WTC11 (cell line): ENCODE results near the gene TRAF7. TPM values are rescaled to one million over a fixed set of nuclear protein-coding genes. Genes with fewer than 3 reads are reported as not detected.

ENCODE experiments used
- ATF1 ChIP-seq: sonication (generic); formaldehyde crosslinking; IDR thresholded peaks from 2 replicates; pipeline ENCODE4 v1.8.1; 2023; ENCODE audit warnings: mild to moderate bottlenecking, moderate library complexity, missing genetic modification reagents
- ESRRA ChIP-seq: sonication (generic); formaldehyde crosslinking; IDR thresholded peaks from 2 replicates; pipeline ENCODE4 v1.8.1; 2022; ENCODE audit warnings: mild to moderate bottlenecking, missing genetic modification reagents, borderline replicate concordance
- ETV6 ChIP-seq: sonication (generic); formaldehyde crosslinking; IDR thresholded peaks from 2 replicates; pipeline ENCODE4 v1.8.1; 2022; ENCODE audit warnings: mild to moderate bottlenecking, missing genetic modification reagents
- FOXP1 ChIP-seq: sonication (generic); formaldehyde crosslinking; IDR thresholded peaks from 2 replicates; pipeline ENCODE4 v1.8.0; 2022; ENCODE audit warnings: missing genetic modification reagents, mild to moderate bottlenecking, moderate library complexity, borderline replicate concordance
- FOXP4 ChIP-seq: sonication (generic); formaldehyde crosslinking; IDR thresholded peaks from 2 replicates; pipeline ENCODE4 v1.8.0; 2022; ENCODE audit warnings: mild to moderate bottlenecking, missing genetic modification reagents
- GRHL2 ChIP-seq: fragments of 250-450 bp; sonication (Bioruptor Pico); IDR thresholded peaks from 2 replicates; pipeline ENCODE4 v1.8.0; 2022; ENCODE audit warnings: mild to moderate bottlenecking, moderate library complexity; ENCODE audit not compliant: insufficient replicate concordance, severe bottlenecking
- IRF1 ChIP-seq: sonication (generic); formaldehyde crosslinking; IDR thresholded peaks from 2 replicates; pipeline ENCODE4 v1.8.0; 2023; ENCODE audit warnings: missing genetic modification reagents
- JAZF1 ChIP-seq: fragments of 250-450 bp; sonication (Bioruptor Pico); IDR thresholded peaks from 2 replicates; pipeline ENCODE4 v1.9.0; 2021; ENCODE audit warnings: moderate library complexity, mild to moderate bottlenecking, inconsistent platforms
- MLX ChIP-seq: sonication (generic); formaldehyde crosslinking; IDR thresholded peaks from 2 replicates; pipeline ENCODE4 v1.8.1; 2023; ENCODE audit warnings: mild to moderate bottlenecking, missing genetic modification reagents, moderate library complexity
- MYBL2 ChIP-seq: sonication (generic); formaldehyde crosslinking; IDR thresholded peaks from 2 replicates; pipeline ENCODE4 v1.8.1; 2023; ENCODE audit warnings: mild to moderate bottlenecking, moderate library complexity, missing genetic modification reagents
- NR3C1 ChIP-seq: sonication (generic); formaldehyde crosslinking; conservative IDR thresholded peaks from 2 replicates; pipeline ENCODE4 v1.8.1; 2023; ENCODE audit warnings: low read depth, mild to moderate bottlenecking, missing genetic modification reagents
- PRRX2 ChIP-seq: fragments of 250-450 bp; sonication (Bioruptor Pico); IDR thresholded peaks from 2 replicates; pipeline ENCODE4 v1.8.0; 2021; ENCODE audit warnings: mild to moderate bottlenecking
- RORB ChIP-seq: fragments of 250-450 bp; sonication (Bioruptor Pico); IDR thresholded peaks from 2 replicates; pipeline ENCODE4 v1.9.0; 2021; ENCODE audit warnings: mild to moderate bottlenecking
- SMAD4 ChIP-seq: sonication (generic); formaldehyde crosslinking; IDR thresholded peaks from 2 replicates; pipeline ENCODE4 v1.8.0; 2022; ENCODE audit warnings: mild to moderate bottlenecking, missing genetic modification reagents
- TEAD4 ChIP-seq: sonication (generic); formaldehyde crosslinking; IDR thresholded peaks from 2 replicates; pipeline ENCODE4 v1.8.0; 2022; ENCODE audit warnings: mild to moderate bottlenecking, missing genetic modification reagents
- ZBTB21 ChIP-seq: sonication (generic); formaldehyde crosslinking; IDR thresholded peaks from 2 replicates; pipeline ENCODE4 v1.8.1; 2023; ENCODE audit warnings: mild to moderate bottlenecking, missing genetic modification reagents, borderline replicate concordance
- ZNF121 ChIP-seq: sonication (generic); formaldehyde crosslinking; IDR thresholded peaks from 2 replicates; pipeline ENCODE4 v1.8.0; 2023; ENCODE audit warnings: missing genetic modification reagents
- ZNF138 ChIP-seq: sonication (generic); formaldehyde crosslinking; conservative IDR thresholded peaks from 2 replicates; pipeline ENCODE4 v1.8.1; 2022; ENCODE audit warnings: mild to moderate bottlenecking, moderate library complexity, missing genetic modification reagents
- ZNF232 ChIP-seq: sonication (generic); formaldehyde crosslinking; IDR thresholded peaks from 2 replicates; pipeline ENCODE4 v1.8.0; 2022; ENCODE audit warnings: mild to moderate bottlenecking, missing genetic modification reagents
- ZNF396 ChIP-seq: fragments of 250-450 bp; sonication (Bioruptor Pico); IDR thresholded peaks from 2 replicates; pipeline ENCODE4 v1.8.0; 2021; ENCODE audit warnings: mild to moderate bottlenecking, moderate library complexity, borderline replicate concordance
- ZNF512 ChIP-seq: sonication (generic); formaldehyde crosslinking; IDR thresholded peaks from 2 replicates; pipeline ENCODE4 v1.8.1; 2022; ENCODE audit warnings: missing genetic modification reagents, borderline replicate concordance
- ZNF671 ChIP-seq: fragments of 250-450 bp; sonication (Bioruptor Pico); IDR thresholded peaks from 2 replicates; pipeline ENCODE4 v1.8.0; 2021; ENCODE audit warnings: mild to moderate bottlenecking
- total RNA-seq: library from RNA; stranded (reverse); gene quantifications from 3 replicates; pipeline ENCODE4 v1.2.3, GENCODE V29; 2021
- TF ChIP-seq, protein P1 (sequence below): sonication (generic); formaldehyde crosslinking; IDR thresholded peaks from 2 replicates; pipeline ENCODE4 v1.8.1; 2023; ENCODE audit warnings: mild to moderate bottlenecking, missing genetic modification reagents, moderate library complexity
- TF ChIP-seq, protein P2 (sequence below): sonication (generic); formaldehyde crosslinking; conservative IDR thresholded peaks from 2 replicates; pipeline ENCODE4 v1.8.1; 2023; ENCODE audit warnings: mild to moderate bottlenecking, low read depth, missing genetic modification reagents, moderate library complexity
- TF ChIP-seq, protein P3 (sequence below): sonication (generic); formaldehyde crosslinking; IDR thresholded peaks from 2 replicates; pipeline ENCODE4 v1.8.1; 2023; ENCODE audit warnings: mild to moderate bottlenecking, missing genetic modification reagents, borderline replicate concordance
- TF ChIP-seq, protein P4 (sequence below): sonication (generic); formaldehyde crosslinking; IDR thresholded peaks from 2 replicates; pipeline ENCODE4 v1.8.0; 2022; ENCODE audit warnings: mild to moderate bottlenecking, missing genetic modification reagents

Gene TRAF7
- total RNA-seq, 1 experiment from 2014 or later = 148 TPM

DNA sequence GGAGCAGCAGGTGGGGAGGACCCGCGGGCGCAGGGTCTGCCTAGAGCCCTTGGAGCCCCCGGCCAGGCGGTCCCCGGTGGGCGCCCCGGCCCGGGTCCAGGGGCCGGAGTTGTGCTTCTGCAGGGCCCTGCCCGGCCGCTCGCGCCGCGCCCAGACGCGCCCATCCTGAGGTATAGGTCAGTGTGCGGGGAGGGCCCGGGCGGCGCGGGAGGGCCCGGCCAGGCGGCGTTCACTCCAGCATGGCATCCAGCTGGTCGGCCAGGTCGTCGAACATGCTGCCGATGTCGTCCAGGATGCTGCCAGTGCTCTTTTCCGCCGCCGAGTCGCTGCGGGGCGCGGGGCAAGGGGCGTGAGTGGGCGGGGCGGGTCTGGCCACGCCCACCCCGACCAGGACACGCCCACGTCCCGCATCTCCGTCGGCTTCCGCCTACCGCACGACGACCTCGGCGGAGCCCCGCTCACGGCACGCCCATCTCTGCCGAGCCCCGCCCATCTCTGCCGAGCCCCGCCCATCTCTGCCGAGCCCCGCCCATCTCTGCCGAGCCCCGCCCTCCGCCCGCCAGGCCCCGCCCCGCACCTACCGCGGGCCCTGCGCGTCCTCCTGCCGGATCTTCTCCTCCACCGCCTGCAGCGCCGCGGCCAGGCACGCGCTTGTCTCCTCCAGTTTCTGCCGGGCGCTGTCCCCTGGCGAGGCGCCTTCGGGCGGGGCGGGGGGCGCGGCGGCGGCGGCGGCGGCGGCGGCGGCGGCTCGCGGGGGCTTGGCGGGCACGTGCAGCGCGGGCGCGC lies 22.9 kb downstream of the TRAF7 start (continued):
- TF ChIP-seq MYBL2 (CRISPR knock-in tag) (peak; percentile 77; the same call in 1 of the 2 replicates), ZNF671 (CRISPR knock-in tag) (no peak), ZNF512 (no peak), ZNF121 (no peak), ZBTB21 (no peak), NR3C1 (CRISPR knock-in tag) (no peak), ESRRA (CRISPR knock-in tag) (0 out of 2 replicates have a peak, but pooled peaks have one; percentile 57), GRHL2 (CRISPR knock-in tag) (no peak), FOXP1 (CRISPR knock-in tag) (0 out of 2 replicates have a peak, but pooled peaks have one; percentile 65), FOXP4 (CRISPR knock-in tag) (peak; percentile 91), ETV6 (CRISPR knock-in tag) (0 out of 2 replicates have a peak, but pooled peaks have one; percentile 40), TEAD4 (CRISPR knock-in tag) (no peak), IRF1 (CRISPR knock-in tag) (no peak), ATF1 (CRISPR knock-in tag) (no peak), MLX (CRISPR knock-in tag) (no peak), JAZF1 (no peak), ZNF138 (CRISPR knock-in tag) (no peak), PRRX2 (CRISPR knock-in tag) (0 out of 2 replicates have a peak, but pooled peaks have one; percentile 53), ZNF396 (CRISPR knock-in tag) (no peak), SMAD4 (no peak), ZNF232 (CRISPR knock-in tag) (0 out of 2 replicates have a peak, but pooled peaks have one; percentile 22), RORB (CRISPR knock-in tag) (no peak)
- TF ChIP-seq, protein P1, sequence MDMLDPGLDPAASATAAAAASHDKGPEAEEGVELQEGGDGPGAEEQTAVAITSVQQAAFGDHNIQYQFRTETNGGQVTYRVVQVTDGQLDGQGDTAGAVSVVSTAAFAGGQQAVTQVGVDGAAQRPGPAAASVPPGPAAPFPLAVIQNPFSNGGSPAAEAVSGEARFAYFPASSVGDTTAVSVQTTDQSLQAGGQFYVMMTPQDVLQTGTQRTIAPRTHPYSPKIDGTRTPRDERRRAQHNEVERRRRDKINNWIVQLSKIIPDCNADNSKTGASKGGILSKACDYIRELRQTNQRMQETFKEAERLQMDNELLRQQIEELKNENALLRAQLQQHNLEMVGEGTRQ = no peak
- TF ChIP-seq, protein P2, sequence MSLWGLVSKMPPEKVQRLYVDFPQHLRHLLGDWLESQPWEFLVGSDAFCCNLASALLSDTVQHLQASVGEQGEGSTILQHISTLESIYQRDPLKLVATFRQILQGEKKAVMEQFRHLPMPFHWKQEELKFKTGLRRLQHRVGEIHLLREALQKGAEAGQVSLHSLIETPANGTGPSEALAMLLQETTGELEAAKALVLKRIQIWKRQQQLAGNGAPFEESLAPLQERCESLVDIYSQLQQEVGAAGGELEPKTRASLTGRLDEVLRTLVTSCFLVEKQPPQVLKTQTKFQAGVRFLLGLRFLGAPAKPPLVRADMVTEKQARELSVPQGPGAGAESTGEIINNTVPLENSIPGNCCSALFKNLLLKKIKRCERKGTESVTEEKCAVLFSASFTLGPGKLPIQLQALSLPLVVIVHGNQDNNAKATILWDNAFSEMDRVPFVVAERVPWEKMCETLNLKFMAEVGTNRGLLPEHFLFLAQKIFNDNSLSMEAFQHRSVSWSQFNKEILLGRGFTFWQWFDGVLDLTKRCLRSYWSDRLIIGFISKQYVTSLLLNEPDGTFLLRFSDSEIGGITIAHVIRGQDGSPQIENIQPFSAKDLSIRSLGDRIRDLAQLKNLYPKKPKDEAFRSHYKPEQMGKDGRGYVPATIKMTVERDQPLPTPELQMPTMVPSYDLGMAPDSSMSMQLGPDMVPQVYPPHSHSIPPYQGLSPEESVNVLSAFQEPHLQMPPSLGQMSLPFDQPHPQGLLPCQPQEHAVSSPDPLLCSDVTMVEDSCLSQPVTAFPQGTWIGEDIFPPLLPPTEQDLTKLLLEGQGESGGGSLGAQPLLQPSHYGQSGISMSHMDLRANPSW (CRISPR knock-in tag) = no peak
- TF ChIP-seq, protein P3, sequence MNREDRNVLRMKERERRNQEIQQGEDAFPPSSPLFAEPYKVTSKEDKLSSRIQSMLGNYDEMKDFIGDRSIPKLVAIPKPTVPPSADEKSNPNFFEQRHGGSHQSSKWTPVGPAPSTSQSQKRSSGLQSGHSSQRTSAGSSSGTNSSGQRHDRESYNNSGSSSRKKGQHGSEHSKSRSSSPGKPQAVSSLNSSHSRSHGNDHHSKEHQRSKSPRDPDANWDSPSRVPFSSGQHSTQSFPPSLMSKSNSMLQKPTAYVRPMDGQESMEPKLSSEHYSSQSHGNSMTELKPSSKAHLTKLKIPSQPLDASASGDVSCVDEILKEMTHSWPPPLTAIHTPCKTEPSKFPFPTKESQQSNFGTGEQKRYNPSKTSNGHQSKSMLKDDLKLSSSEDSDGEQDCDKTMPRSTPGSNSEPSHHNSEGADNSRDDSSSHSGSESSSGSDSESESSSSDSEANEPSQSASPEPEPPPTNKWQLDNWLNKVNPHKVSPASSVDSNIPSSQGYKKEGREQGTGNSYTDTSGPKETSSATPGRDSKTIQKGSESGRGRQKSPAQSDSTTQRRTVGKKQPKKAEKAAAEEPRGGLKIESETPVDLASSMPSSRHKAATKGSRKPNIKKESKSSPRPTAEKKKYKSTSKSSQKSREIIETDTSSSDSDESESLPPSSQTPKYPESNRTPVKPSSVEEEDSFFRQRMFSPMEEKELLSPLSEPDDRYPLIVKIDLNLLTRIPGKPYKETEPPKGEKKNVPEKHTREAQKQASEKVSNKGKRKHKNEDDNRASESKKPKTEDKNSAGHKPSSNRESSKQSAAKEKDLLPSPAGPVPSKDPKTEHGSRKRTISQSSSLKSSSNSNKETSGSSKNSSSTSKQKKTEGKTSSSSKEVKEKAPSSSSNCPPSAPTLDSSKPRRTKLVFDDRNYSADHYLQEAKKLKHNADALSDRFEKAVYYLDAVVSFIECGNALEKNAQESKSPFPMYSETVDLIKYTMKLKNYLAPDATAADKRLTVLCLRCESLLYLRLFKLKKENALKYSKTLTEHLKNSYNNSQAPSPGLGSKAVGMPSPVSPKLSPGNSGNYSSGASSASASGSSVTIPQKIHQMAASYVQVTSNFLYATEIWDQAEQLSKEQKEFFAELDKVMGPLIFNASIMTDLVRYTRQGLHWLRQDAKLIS (CRISPR knock-in tag) = no peak
- TF ChIP-seq, protein P4, sequence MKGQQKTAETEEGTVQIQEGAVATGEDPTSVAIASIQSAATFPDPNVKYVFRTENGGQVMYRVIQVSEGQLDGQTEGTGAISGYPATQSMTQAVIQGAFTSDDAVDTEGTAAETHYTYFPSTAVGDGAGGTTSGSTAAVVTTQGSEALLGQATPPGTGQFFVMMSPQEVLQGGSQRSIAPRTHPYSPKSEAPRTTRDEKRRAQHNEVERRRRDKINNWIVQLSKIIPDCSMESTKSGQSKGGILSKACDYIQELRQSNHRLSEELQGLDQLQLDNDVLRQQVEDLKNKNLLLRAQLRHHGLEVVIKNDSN (CRISPR knock-in tag) = no peak
